HAP-1 (cell line): ENCODE data around the gene GPRC5B.
A peak's percentile ranks its signal among the peaks of the same experiment; 100 is the strongest.

Experiments used
- DNase-seq, 2 experiments: peaks; one replicate each; pipeline ENCODE4 v3.0.0-alpha.2; 2016 to 2020; ENCODE audit warnings: low spot score in 2 of 2
- H3K27me3 ChIP-seq: fragments of 250-450 bp; sonication (Bioruptor Pico); 2 replicates; pipeline ENCODE4 v1.5.1; 2020; ENCODE audit warnings: low read depth, mild to moderate bottlenecking, moderate library complexity
- H3K36me3 ChIP-seq: fragments of 250-450 bp; sonication (Bioruptor Pico); replicated peaks from 2 replicates; pipeline ENCODE4 v1.5.1; 2020; ENCODE audit warnings: mild to moderate bottlenecking
- H3K4me1 ChIP-seq: fragments of 250-450 bp; sonication (Bioruptor Pico); 2 replicates; pipeline ENCODE4 v1.5.1; 2020; ENCODE audit warnings: mild to moderate bottlenecking
- H3K4me3 ChIP-seq: fragments of 250-450 bp; sonication (Bioruptor Pico); 2 replicates; pipeline ENCODE4 v1.5.1; 2020; ENCODE audit warnings: mild to moderate bottlenecking, moderate library complexity
- H3K9me3 ChIP-seq: fragments of 250-450 bp; sonication (Bioruptor Pico); 2 replicates; pipeline ENCODE4 v1.5.1; 2020; ENCODE audit warnings: mild to moderate bottlenecking, moderate library complexity
- in situ Hi-C: fragments of 300-500 bp; cut with MboI; formaldehyde crosslinking; loops from 3 replicates; pipeline ENCODE4 v1.14.3; 2020; ENCODE audit warnings: low sequenced_read_pairs, inconsistent platforms, mixed read lengths

Gene GPRC5B

GRCh38 chr16:19884611-19885450 is at the start of gene GPRC5B:
GPRC5B (minus strand) TSS chr16:19884848; CDS start chr16:19872845, 12,003 bp downstream.
- in situ Hi-C loops, result loop anchor here (5.0 to 25.0 kb wide), 4 partner anchors 168 to 498 kb away; partner anchors contain the start of genes IQCK, KNOP1 and VPS35L
- DNase-seq, result peak; percentile 58 to 73

GRCh38 chr16:19933740-19934139 is 49.1 kb upstream of the GPRC5B start:
- Histone ChIP-seq H3K4me1 (no peaks in the 10 kb centered on the region), H3K9me3 (no peaks in the 10 kb centered on the region), H3K27me3 (no peaks in the 10 kb centered on the region), H3K4me3 (no peak overlapping the region), H3K36me3 (no peaks in the 10 kb centered on the region)
- in situ Hi-C loops, result no loop called here
- DNase-seq, result no peak

More at GRCh38 chr16:19884611-19885450, at the start of gene GPRC5B:
- Histone ChIP-seq H3K27me3 (no peaks in the 10 kb centered on the region), H3K4me1 (peaks cover 21% of the 10 kb centered on the region), H3K9me3 (no peaks in the 10 kb centered on the region), H3K36me3 (no peaks in the 10 kb centered on the region; the same call in 1 of the 2 replicates), H3K4me3 (peak within 1 kb of the TSS; percentile 66)

GRCh38 chr16:19929062-19929511 is 44.4 kb upstream of the GPRC5B start:
- H3K4me1 ChIP-seq, result no peaks in the 10 kb centered on the region
- no peaks in the 10 kb centered on the region for H3K9me3 ChIP-seq
- H3K27me3 ChIP-seq, result no peaks in the 10 kb centered on the region
- in situ Hi-C loops, result no loop called here
- H3K4me3 ChIP-seq, result no peak overlapping the region
- H3K36me3 ChIP-seq, result no peaks in the 10 kb centered on the region
- DNase-seq, result no peak

- Histone ChIP-seq H3K9me3 (no peaks in the 10 kb centered on the region), H3K27me3 (no peaks in the 10 kb centered on the region), H3K36me3 (no peaks in the 10 kb centered on the region), H3K4me3 (no peak overlapping the region), H3K4me1 (no peaks in the 10 kb centered on the region)
- no peak for DNase-seq
- in situ Hi-C loops, result no loop called here
Measured at GRCh38 chr16:19928432-19928831, 43.8 kb upstream of the GPRC5B start.

- Histone ChIP-seq H3K9me3 (no peaks in the 10 kb centered on the region), H3K27me3 (no peaks in the 10 kb centered on the region), H3K4me3 (no peak overlapping the region), H3K4me1 (no peaks in the 10 kb centered on the region), H3K36me3 (no peaks in the 10 kb centered on the region)
- DNase-seq, result no peak
- in situ Hi-C loops, result no loop called here
Measured at GRCh38 chr16:19926449-19927390, 42.1 kb upstream of the GPRC5B start.

- H3K36me3 ChIP-seq, result no peaks in the 10 kb centered on the region
- in situ Hi-C loops, result loop anchor here (25.0 kb wide), 1 partner anchor 789 kb away; no protein-coding TSS in a partner anchor
- H3K4me3 ChIP-seq, result no peak overlapping the region
- no peak for DNase-seq
- no peaks in the 10 kb centered on the region; the same call in 1 of the 2 replicates for H3K27me3 ChIP-seq
- no peaks in the 10 kb centered on the region for H3K9me3 ChIP-seq
- no peaks in the 10 kb centered on the region for H3K4me1 ChIP-seq
Measured at GRCh38 chr16:19923396-19923795, 38.7 kb upstream of the GPRC5B start.

GRCh38 chr16:19919142-19919541 is 34.5 kb upstream of the GPRC5B start:
- in situ Hi-C loops, result loop anchor here (25.0 kb wide), 1 partner anchor 793 kb away; no protein-coding TSS in a partner anchor
- Histone ChIP-seq H3K4me1 (no peaks in the 10 kb centered on the region), H3K4me3 (no peak overlapping the region), H3K27me3 (no peaks in the 10 kb centered on the region; the same call in 1 of the 2 replicates), H3K36me3 (no peaks in the 10 kb centered on the region), H3K9me3 (no peaks in the 10 kb centered on the region)
- DNase-seq, result no peak

- Histone ChIP-seq H3K27me3 (no peaks in the 10 kb centered on the region; the same call in 1 of the 2 replicates), H3K36me3 (no peaks in the 10 kb centered on the region), H3K9me3 (no peaks in the 10 kb centered on the region), H3K4me3 (no peak overlapping the region), H3K4me1 (no peaks in the 10 kb centered on the region)
- DNase-seq, result no peak
- in situ Hi-C loops, result loop anchor here (25.0 kb wide), 1 partner anchor 796 kb away; no protein-coding TSS in a partner anchor
Measured at GRCh38 chr16:19916064-19916463, 31.4 kb upstream of the GPRC5B start.

GRCh38 chr16:19914877-19915276 is 30.2 kb upstream of the GPRC5B start:
- Histone ChIP-seq H3K27me3 (no peaks in the 10 kb centered on the region), H3K4me3 (no peak overlapping the region), H3K36me3 (no peaks in the 10 kb centered on the region), H3K4me1 (no peaks in the 10 kb centered on the region), H3K9me3 (no peaks in the 10 kb centered on the region)
- no peak for DNase-seq
- in situ Hi-C loops, result loop anchor here (25.0 kb wide), 1 partner anchor 797 kb away; no protein-coding TSS in a partner anchor

GRCh38 chr16:19913340-19913645 is 28.6 kb upstream of the GPRC5B start:
- no peaks in the 10 kb centered on the region for H3K9me3 ChIP-seq
- no peaks in the 10 kb centered on the region for H3K36me3 ChIP-seq
- in situ Hi-C loops, result loop anchor here (25.0 kb wide), 1 partner anchor 799 kb away; no protein-coding TSS in a partner anchor
- no peak for DNase-seq
- no peak overlapping the region for H3K4me3 ChIP-seq
- no peaks in the 10 kb centered on the region for H3K27me3 ChIP-seq
- no peaks in the 10 kb centered on the region for H3K4me1 ChIP-seq

GRCh38 chr16:19912455-19913339 is 28.0 kb upstream of the GPRC5B start:
- Histone ChIP-seq H3K4me3 (no peak overlapping the region), H3K4me1 (no peaks in the 10 kb centered on the region), H3K36me3 (no peaks in the 10 kb centered on the region), H3K9me3 (no peaks in the 10 kb centered on the region), H3K27me3 (no peaks in the 10 kb centered on the region)
- in situ Hi-C loops, result loop anchor here (25.0 kb wide), 1 partner anchor 800 kb away; no protein-coding TSS in a partner anchor
- no peak for DNase-seq

- no peaks in the 10 kb centered on the region for H3K4me1 ChIP-seq
- no peak for DNase-seq
- H3K27me3 ChIP-seq, result no peaks in the 10 kb centered on the region
- no peak overlapping the region for H3K4me3 ChIP-seq
- H3K36me3 ChIP-seq, result no peaks in the 10 kb centered on the region
- H3K9me3 ChIP-seq, result no peaks in the 10 kb centered on the region
- in situ Hi-C loops, result loop anchor here (25.0 kb wide), 1 partner anchor 800 kb away; no protein-coding TSS in a partner anchor
Measured at GRCh38 chr16:19911747-19912454, 27.3 kb upstream of the GPRC5B start.
